ENCODE data around the gene ZNF710. TPM values are rescaled to one million over a fixed set of nuclear protein-coding genes. Genes with fewer than 3 reads are reported as not detected.

Gene ZNF710
- total and polyA plus RNA-seq, 2 donors (not counting 3 experiments of a cell fraction or from before 2014, with no cell fraction given), result 8.9 to 32.4 TPM

DNA sequence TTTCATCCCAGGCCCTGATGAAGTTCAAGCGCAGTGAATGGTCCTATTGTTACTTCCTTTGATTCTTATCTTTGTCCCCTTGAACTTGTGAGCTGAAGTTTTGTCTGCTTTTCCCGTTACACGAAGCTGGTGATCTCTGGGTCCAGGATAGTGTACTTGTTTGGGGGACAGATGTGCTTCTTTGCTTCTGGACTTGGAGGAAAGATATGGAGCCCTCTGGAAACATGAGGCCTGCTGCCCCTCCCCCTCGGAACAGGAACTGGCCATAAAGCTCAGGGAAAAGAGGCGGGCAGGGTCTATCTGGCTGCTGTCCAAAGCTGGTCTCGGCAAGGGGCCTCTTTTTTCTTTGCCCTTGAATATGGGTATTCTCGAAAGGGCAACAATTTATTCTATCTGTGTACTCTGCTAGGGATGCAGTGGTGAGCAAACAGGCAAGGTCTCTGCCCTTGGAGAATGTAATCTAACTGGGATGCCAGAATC, 53.5 kb downstream of the ZNF710 start:
- BruUV-seq (replicated peaks), result no TSS peak
- Histone ChIP-seq H3K79me2 (ENCODE audit: control insufficient read depth, insufficient read depth, low read length) (peaks cover 10% of the 10 kb centered on the region), H3K4me1 (ENCODE audit: control insufficient read depth, extremely low read depth, insufficient read depth, low read length) (peaks cover 7% of the 10 kb centered on the region), H3K27me3 (ENCODE audit: control insufficient read depth in 2 of 2, insufficient read depth in 2 of 2, low read length in 2 of 2) (no peaks in the 10 kb centered on the region), H2AFZ (ENCODE audit: low read depth, low read length) (no peak overlapping the region), H3K9me3 (replicated peaks; ENCODE audit: control insufficient read depth, insufficient read depth, low read length) (no peaks in the 10 kb centered on the region), H3K9me1 (replicated peaks; ENCODE audit: control insufficient read depth, extremely low read depth, insufficient read depth, low read length) (no peaks in the 10 kb centered on the region), H4K20me1 (replicated peaks; ENCODE audit: control insufficient read depth, extremely low read depth, insufficient read depth, low read length) (no peaks in the 10 kb centered on the region), H3K4me3 (replicated peaks in 1 of 3; ENCODE audit: insufficient read depth in 1 of 3, low read depth in 1 of 3, low read length in 3 of 3) (no peak overlapping the region), H3K9ac (replicated peaks; ENCODE audit: extremely low read depth, insufficient read depth, low read length) (no peak overlapping the region), H3K36me3 (ENCODE audit: control insufficient read depth in 2 of 2, extremely low read depth in 1 of 2, insufficient read depth in 2 of 2, low read length in 2 of 2) (no peaks in the 10 kb centered on the region), H3K27ac (ENCODE audit: insufficient read depth, low read depth, low read length) (no peak overlapping the region), H3K4me2 (ENCODE audit: insufficient read depth, low read length) (no peak overlapping the region)
- peak; percentile 73 for FAIRE-seq
- CTCF ChIA-PET, result interaction anchor here (0.6 to 1.4 kb wide), 3 partner anchors 10 to 58 kb away, joined by 3 to 5 read pairs (median 3); no protein-coding TSS in a partner anchor
- dilution Hi-C loops (cut with MboI; ENCODE audit: extremely low pct_ligation_motif_present, low sequenced_read_pairs) (no loop called here), intact Hi-C loops (cut with micrococcal nuclease) (loop anchor here (1.0 kb wide), 1 partner anchor 9 kb away; no protein-coding TSS in a partner anchor)
- peak; percentile 29 for DNase-seq (ENCODE audit: low read depth, low spot score)
- no peak for TF ChIP-seq EZH2 (IDR thresholded peaks at IDR 0.05; ENCODE audit: borderline replicate concordance, low read depth, low read length, severe bottlenecking)
- TF ChIP-seq GATA2 (IDR thresholded peaks at IDR 0.05; ENCODE audit: insufficient read depth, insufficient read length, low read depth, low read length), result peak; percentile 69
- TF ChIP-seq POLR2A (IDR thresholded peaks at IDR 0.05; ENCODE audit: low read depth, low read length), result no peak
- TF ChIP-seq FOS (IDR thresholded peaks at IDR 0.05; ENCODE audit: borderline replicate concordance, insufficient read depth, low read length), result no peak
- TF ChIP-seq POLR2AphosphoS5 (IDR thresholded peaks at IDR 0.05; ENCODE audit: insufficient read depth, low read depth, low read length), result no peak
- no peak for TF ChIP-seq MYC (IDR thresholded peaks at IDR 0.05; ENCODE audit: low read depth, low read length)
- POLR2A ChIA-PET, result no interaction called here

DNA sequence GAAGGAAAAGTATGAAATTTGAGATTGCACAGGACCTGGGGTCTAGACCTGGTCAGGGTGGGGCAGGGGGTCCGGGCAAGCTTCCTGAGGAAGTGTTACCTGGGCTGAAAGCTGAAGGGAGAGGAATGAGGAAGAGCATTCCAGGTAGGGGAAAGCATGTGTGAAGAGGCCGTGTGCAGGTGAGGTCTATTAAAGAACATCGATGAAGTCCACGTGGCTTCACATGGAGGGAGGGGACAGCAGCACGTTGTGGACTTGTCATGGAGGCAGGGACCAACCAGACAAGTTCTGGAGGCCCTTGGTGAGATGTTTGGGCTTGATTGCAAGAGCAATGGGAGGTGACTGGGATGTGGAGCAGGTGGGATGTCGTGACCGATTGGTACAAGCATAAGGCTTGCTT, 54.1 kb downstream of the ZNF710 start:
- no peak for DNase-seq (ENCODE audit: low read depth, low spot score)
- BruUV-seq (replicated peaks), result no TSS peak
- Histone ChIP-seq H4K20me1 (replicated peaks; ENCODE audit: control insufficient read depth, extremely low read depth, insufficient read depth, low read length) (no peaks in the 10 kb centered on the region), H2AFZ (ENCODE audit: low read depth, low read length) (no peak overlapping the region), H3K4me1 (ENCODE audit: control insufficient read depth, extremely low read depth, insufficient read depth, low read length) (peaks cover 7% of the 10 kb centered on the region), H3K27ac (ENCODE audit: insufficient read depth, low read depth, low read length) (no peak overlapping the region), H3K4me3 (replicated peaks in 1 of 3; ENCODE audit: insufficient read depth in 1 of 3, low read depth in 1 of 3, low read length in 3 of 3) (no peak overlapping the region), H3K9me1 (replicated peaks; ENCODE audit: control insufficient read depth, extremely low read depth, insufficient read depth, low read length) (no peaks in the 10 kb centered on the region), H3K27me3 (ENCODE audit: control insufficient read depth in 2 of 2, insufficient read depth in 2 of 2, low read length in 2 of 2) (no peaks in the 10 kb centered on the region), H3K36me3 (ENCODE audit: control insufficient read depth in 2 of 2, extremely low read depth in 1 of 2, insufficient read depth in 2 of 2, low read length in 2 of 2) (no peaks in the 10 kb centered on the region), H3K79me2 (ENCODE audit: control insufficient read depth, insufficient read depth, low read length) (peaks cover 10% of the 10 kb centered on the region), H3K9ac (replicated peaks; ENCODE audit: extremely low read depth, insufficient read depth, low read length) (no peak overlapping the region), H3K4me2 (ENCODE audit: insufficient read depth, low read length) (no peak overlapping the region), H3K9me3 (replicated peaks; ENCODE audit: control insufficient read depth, insufficient read depth, low read length) (no peaks in the 10 kb centered on the region)
- intact Hi-C loops (cut with micrococcal nuclease), result no loop called here
- ChIA-PET CTCF (interaction anchor here (0.6 to 1.4 kb wide), 2 partner anchors 10 to 58 kb away, joined by 3 to 5 read pairs; no protein-coding TSS in a partner anchor), POLR2A (no interaction called here)
- FAIRE-seq, result no peak
- dilution Hi-C loops (cut with MboI; ENCODE audit: extremely low pct_ligation_motif_present, low sequenced_read_pairs), result no loop called here
- TF ChIP-seq, protein P1, sequence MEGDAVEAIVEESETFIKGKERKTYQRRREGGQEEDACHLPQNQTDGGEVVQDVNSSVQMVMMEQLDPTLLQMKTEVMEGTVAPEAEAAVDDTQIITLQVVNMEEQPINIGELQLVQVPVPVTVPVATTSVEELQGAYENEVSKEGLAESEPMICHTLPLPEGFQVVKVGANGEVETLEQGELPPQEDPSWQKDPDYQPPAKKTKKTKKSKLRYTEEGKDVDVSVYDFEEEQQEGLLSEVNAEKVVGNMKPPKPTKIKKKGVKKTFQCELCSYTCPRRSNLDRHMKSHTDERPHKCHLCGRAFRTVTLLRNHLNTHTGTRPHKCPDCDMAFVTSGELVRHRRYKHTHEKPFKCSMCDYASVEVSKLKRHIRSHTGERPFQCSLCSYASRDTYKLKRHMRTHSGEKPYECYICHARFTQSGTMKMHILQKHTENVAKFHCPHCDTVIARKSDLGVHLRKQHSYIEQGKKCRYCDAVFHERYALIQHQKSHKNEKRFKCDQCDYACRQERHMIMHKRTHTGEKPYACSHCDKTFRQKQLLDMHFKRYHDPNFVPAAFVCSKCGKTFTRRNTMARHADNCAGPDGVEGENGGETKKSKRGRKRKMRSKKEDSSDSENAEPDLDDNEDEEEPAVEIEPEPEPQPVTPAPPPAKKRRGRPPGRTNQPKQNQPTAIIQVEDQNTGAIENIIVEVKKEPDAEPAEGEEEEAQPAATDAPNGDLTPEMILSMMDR (IDR thresholded peaks at IDR 0.05; ENCODE audit: extremely low read depth in 1 of 2, insufficient read depth in 1 of 2, low read depth in 1 of 2, low read length in 2 of 2), result no peak
- TF ChIP-seq EZH2 (IDR thresholded peaks at IDR 0.05; ENCODE audit: borderline replicate concordance, low read depth, low read length, severe bottlenecking), result no peak
- no peak for TF ChIP-seq POLR2A (IDR thresholded peaks at IDR 0.05; ENCODE audit: low read depth, low read length)
- no peak for TF ChIP-seq FOS (IDR thresholded peaks at IDR 0.05; ENCODE audit: borderline replicate concordance, insufficient read depth, low read length)
- TF ChIP-seq JUN (IDR thresholded peaks at IDR 0.05; ENCODE audit: borderline replicate concordance, insufficient read depth, insufficient read length, low read depth), result no peak
- no peak for TF ChIP-seq MYC (IDR thresholded peaks at IDR 0.05; ENCODE audit: low read depth, low read length)
- no peak for TF ChIP-seq POLR2AphosphoS5 (IDR thresholded peaks at IDR 0.05; ENCODE audit: insufficient read depth, low read depth, low read length)
- TF ChIP-seq GATA2 (IDR thresholded peaks at IDR 0.05; ENCODE audit: insufficient read depth, insufficient read length, low read depth, low read length), result no peak
- TF ChIP-seq, protein P2, sequence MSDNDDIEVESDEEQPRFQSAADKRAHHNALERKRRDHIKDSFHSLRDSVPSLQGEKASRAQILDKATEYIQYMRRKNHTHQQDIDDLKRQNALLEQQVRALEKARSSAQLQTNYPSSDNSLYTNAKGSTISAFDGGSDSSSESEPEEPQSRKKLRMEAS (IDR thresholded peaks at IDR 0.05; ENCODE audit: insufficient read depth, insufficient read length), result no peak
